GM19324 (cell line): ENCODE measurements around the gene ITPR2.
"Not testable (repeated sequence)": the region's sequence is repeated elsewhere in the genome, so short reads cannot be mapped to it uniquely, and the experiment has no call there.

Source experiments
- ATAC-seq: cut with Tn5 transposase; IDR thresholded peaks from one replicate; pipeline ENCODE4 v1.9.1; 2021; ENCODE audit warnings: mild to moderate bottlenecking, moderate library complexity; ENCODE audit not compliant: unreplicated experiment, low FRiP score

ITPR2 gene

GRCh38 chr12:26688344-26688904 is 144.6 kb downstream of the ITPR2 start:
- ATAC-seq = no peak

- no peak for ATAC-seq
Observed at GRCh38 chr12:26686408-26686807, 146.6 kb downstream of the ITPR2 start.

- no peak for ATAC-seq
Observed at GRCh38 chr12:26684101-26684500, 148.9 kb downstream of the ITPR2 start.

GRCh38 chr12:26683443-26683842 is 149.6 kb downstream of the ITPR2 start:
- ATAC-seq = no peak

GRCh38 chr12:26680727-26681455 is 152.1 kb downstream of the ITPR2 start:
- no peak for ATAC-seq

- no peak for ATAC-seq
Observed at GRCh38 chr12:26678697-26679660, 154.0 kb downstream of the ITPR2 start.

- not testable (repeated sequence) for ATAC-seq
Observed at GRCh38 chr12:26671487-26671886, 161.5 kb downstream of the ITPR2 start.

DNA sequence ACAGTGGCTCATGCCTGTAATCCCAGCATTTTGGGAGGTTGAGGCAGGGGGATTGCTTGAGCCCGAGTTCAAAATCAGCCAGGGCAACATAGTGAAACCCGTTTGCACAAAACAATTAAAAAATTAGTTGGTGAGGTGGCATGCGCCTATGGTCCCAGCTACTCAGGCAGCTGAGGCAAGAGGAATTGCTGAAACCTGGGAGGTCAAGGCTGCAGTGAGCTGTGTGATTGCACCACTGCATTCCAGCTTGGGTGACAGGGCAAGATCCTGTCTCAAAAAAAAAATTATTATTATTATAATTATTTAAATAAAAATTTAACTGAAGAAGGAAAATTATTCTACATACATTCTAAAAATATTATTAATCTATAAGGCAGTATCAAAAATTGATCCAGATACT is 164.1 kb downstream of the ITPR2 start:
- no peak for ATAC-seq

DNA sequence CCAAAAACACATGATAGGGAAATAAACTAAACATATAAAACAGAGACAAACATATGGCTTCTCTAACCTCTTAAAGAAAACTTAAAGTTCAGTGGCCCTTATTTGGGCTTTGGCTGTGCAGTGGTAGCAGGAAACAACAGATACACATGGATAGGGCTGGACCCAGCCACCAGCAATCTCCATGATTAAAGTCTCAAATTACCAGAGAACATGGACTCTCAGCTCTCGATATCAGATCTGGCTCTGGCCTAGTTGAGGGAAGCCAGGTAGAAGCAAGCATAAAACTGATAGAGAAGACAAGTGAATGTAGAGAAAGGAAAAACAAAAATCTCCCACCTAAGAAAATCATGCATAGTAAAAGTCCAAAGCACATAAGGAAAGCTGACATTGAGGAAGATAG is 164.8 kb downstream of the ITPR2 start:
- ATAC-seq = no peak

- ATAC-seq = no peak
Observed at GRCh38 chr12:26666286-26666685, 166.7 kb downstream of the ITPR2 start.

DNA sequence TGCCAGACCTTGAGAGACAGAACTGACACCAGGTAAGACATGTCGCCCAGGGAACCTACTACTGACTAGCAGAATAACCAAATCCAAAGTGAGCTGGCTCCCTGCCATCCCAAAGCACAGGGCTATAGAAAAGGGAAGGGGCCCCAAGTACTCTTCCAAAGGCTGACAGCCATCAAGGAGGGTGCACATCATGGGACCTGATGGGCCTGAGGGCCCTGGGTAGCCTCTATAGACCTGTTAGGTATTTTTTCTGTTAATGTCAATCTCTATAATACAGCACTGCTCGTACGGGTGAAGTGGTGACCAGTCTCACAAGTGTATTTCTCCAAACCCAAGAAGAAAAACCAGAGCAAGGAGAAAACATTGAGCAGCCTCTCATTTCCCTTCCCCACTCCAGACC is 171.6 kb downstream of the ITPR2 start:
- no peak for ATAC-seq

- no peak for ATAC-seq
Observed at GRCh38 chr12:26659930-26660329, 173.1 kb downstream of the ITPR2 start.

- no peak for ATAC-seq
Observed at GRCh38 chr12:26658991-26659390, 174.0 kb downstream of the ITPR2 start.

DNA sequence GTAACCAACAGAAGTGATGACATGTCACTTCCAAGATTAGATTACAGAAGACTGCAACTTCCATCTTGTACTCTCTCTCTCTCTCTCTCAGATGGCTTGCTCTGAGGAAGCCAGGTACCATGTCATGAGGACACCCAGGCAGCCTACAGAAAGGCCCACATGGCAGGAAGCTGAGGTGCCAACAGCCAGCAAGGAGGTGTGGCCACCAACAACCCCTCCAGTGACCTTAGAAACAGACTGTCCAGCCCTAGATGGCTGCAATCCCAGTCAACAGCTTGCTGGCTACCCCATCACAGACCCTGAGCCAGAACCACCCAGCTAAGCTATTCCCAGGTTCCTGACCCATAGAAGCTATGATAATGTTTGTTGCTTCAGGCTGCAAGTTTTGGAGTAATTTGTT is 178.4 kb downstream of the ITPR2 start:
- ATAC-seq = no peak

- ATAC-seq = no peak
Observed at GRCh38 chr12:26651566-26652188, 181.3 kb downstream of the ITPR2 start.

- ATAC-seq = no peak
Observed at GRCh38 chr12:26651036-26651435, 182.0 kb downstream of the ITPR2 start.

DNA sequence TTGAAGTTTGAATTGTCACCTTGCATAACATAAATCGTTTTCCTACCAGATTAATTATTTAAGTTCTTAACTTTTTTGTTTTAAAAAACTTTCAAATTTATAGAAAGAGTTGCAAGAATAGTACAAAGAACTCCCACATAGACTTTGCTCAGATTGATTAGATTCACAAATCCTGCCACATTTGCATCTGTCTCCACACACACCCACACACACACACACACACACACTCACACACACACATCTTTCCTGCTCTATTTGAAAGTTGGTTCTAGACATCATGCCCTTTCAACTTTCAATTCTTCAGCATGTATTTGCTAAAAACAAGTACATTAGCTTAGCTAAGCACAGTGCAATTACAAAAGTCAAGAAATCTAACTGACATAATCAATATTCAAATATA is 184.0 kb downstream of the ITPR2 start:
- no peak for ATAC-seq

DNA sequence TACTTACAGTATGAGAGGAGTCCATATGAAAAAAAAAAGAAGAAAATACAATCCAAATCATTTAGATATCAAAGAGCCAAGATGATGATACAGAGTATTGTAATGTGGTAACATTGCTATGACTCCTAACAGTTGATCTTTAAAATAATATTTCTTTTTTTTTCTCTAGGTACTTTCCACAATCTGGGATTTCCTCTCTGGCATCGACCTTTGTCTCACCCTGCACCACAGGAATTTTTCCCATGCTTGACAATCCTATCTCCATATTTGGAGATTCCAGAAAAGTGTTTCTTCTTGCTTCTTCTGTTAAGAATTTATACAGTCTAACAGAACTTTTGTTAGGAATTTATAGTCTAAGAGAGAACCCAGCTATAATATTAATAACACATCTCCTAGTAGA is 184.4 kb downstream of the ITPR2 start:
- no peak for ATAC-seq

DNA sequence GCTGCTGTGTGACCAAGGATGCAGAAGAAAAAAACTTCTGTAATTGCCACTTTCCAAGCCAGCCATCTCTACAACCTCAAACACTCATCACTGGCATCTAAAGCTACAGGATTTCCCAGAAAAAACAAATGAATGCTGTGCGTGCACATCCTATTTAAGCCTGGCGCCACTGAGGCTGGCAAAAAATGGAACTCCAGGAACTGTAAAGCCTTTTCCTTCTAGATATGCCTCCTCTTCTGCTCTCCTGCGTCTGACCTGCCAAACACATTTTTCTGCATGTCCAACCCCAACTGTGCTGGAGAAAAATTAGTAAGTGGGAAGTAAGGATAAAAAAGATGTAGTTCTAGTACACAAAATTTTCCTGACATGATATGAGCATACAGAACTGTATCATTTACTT is 184.9 kb downstream of the ITPR2 start:
- no peak for ATAC-seq

- no peak for ATAC-seq
Observed at GRCh38 chr12:26647088-26647487, 185.9 kb downstream of the ITPR2 start.

GRCh38 chr12:26646571-26646970 is 186.4 kb downstream of the ITPR2 start:
- no peak for ATAC-seq
